Adrenal gland (tissue), 12 donors: ENCODE data around the gene LAMA1. TPM values are rescaled to one million over a fixed set of nuclear protein-coding genes. Genes with fewer than 3 reads are reported as not detected.

Source experiments
- DNase-seq, 7 donors: peaks; one replicate each; pipeline ENCODE4 v3.0.0-alpha.2; 2019 to 2020
- H3K27ac ChIP-seq, 5 donors: fragments of 200-600 bp; sonication (generic) in 4 of 5; 1 replicate in 3 of 5; 2 replicates in 2 of 5; pipeline versions ENCODE4 v1.5.1 to v1.8.0; 2016 to 2020; ENCODE audit warnings: mild to moderate bottlenecking in 1 of 5
- H3K27me3 ChIP-seq: fragments of 200-600 bp; 2 replicates; pipeline ENCODE4 v1.8.0; 2021
- H3K36me3 ChIP-seq, 2 donors: fragments of 200-600 bp; replicated peaks in 1 of 2; 1 replicate in 1 of 2; 2 replicates in 1 of 2; pipeline versions ENCODE4 v1.5.1 to v1.8.0; 2018 to 2022
- H3K4me1 ChIP-seq, 2 donors: fragments of 200-600 bp; replicated peaks in 1 of 2; 1 replicate in 1 of 2; 2 replicates in 1 of 2; pipeline versions ENCODE4 v1.5.1 to v1.8.0; 2018 to 2021
- H3K4me3 ChIP-seq, 4 donors: fragments of 200-600 bp; sonication (generic) in 3 of 4; one replicate each; pipeline ENCODE4 v1.5.1; 2016 to 2018
- H3K9me3 ChIP-seq, 3 donors: fragments of 200-600 bp; sonication (generic) in 1 of 3; replicated peaks in 1 of 3; 1 replicate in 2 of 3; 2 replicates in 1 of 3; pipeline versions ENCODE4 v1.5.1 to v1.8.0; 2016 to 2021
- POLR2A ChIP-seq, 2 donors: fragments of 450-650 bp; IDR thresholded peaks; one replicate each; pipeline ENCODE4 v1.6.1; 2017; ENCODE audit warnings: antibody characterized with exemption in 2 of 2, mild to moderate bottlenecking in 2 of 2, moderate library complexity in 1 of 2
- WGBS, 4 donors: extraction: QIAGEN DNeasy Blood & Tissue Kit in 2 of 4; methylation state at CpG; one replicate each; pipeline versions ENCODE4 v1.1.5 to v1.1.7; 2013 to 2017; 5-methylcytosine and 5-hydroxymethylcytosine counted together
- intact Hi-C, 2 donors: fragments of 100-400 bp; cut with DNase I; formaldehyde crosslinking; loops; one replicate each; pipeline versions ENCODE4 v1.14.1 to v1.15.0; 2022 to 2023
- polyA plus RNA-seq, 3 donors: library from polyadenylated mRNA; stranded (reverse); fragments of 200-250 nt in 2 of 3; fragments of 350-450 nt in 1 of 3; fragmentation: Illumina TruSeq in 1 of 3; extraction: RNeasy Lipid Tissue Mini Kit (QIAGEN cat#74804) in 1 of 3; gene quantifications; one replicate each; pipeline ENCODE4 v1.2.3, GENCODE V29; 2013 to 2014
- total RNA-seq, 9 donors: library from RNA; depleted of rRNA in 4 of 9; stranded (reverse); fragments of >200 nt in 4 of 9; fragments of 120-200 nt in 1 of 9; fragmentation: NEBNext Ultra II Directional in 1 of 9; extraction: Animal tissue kit (Norgen Biotek cat#: 25700) in 1 of 9; gene quantifications; one replicate each; pipeline versions ENCODE4 v1.1.0 to v1.2.4, GENCODE V29; 2013 to 2023
- TF ChIP-seq, protein P1 (sequence below), 6 experiments: fragments of 450-650 bp in 4 of 6; fragments of 200-600 bp in 2 of 6; sonication (generic) in 1 of 6; IDR thresholded peaks; 1 replicate in 5 of 6; 2 replicates in 1 of 6; pipeline versions ENCODE4 v1.5.1 to v1.8.0; 2016 to 2021; ENCODE audit warnings: antibody characterized with exemption in 6 of 6, mild to moderate bottlenecking in 2 of 6, moderate library complexity in 1 of 6
- donor health status: healthy with polysubstance abuse.
- donor health status: Bipolar disorder and iron deficiency.
- donor health status: DM: yes; HTN: yes; CAD: no.
- donor health status: DM: no; HTN: no; CAD: no.
- donor health status: DM: no; HTN: no; CAD: no.
- donor health status: DM: yes; HTN: yes; CAD: no.

LAMA1 gene
- total and polyA plus RNA-seq, 12 donors = 0.07 to 0.55 (median 0.17) TPM

DNA sequence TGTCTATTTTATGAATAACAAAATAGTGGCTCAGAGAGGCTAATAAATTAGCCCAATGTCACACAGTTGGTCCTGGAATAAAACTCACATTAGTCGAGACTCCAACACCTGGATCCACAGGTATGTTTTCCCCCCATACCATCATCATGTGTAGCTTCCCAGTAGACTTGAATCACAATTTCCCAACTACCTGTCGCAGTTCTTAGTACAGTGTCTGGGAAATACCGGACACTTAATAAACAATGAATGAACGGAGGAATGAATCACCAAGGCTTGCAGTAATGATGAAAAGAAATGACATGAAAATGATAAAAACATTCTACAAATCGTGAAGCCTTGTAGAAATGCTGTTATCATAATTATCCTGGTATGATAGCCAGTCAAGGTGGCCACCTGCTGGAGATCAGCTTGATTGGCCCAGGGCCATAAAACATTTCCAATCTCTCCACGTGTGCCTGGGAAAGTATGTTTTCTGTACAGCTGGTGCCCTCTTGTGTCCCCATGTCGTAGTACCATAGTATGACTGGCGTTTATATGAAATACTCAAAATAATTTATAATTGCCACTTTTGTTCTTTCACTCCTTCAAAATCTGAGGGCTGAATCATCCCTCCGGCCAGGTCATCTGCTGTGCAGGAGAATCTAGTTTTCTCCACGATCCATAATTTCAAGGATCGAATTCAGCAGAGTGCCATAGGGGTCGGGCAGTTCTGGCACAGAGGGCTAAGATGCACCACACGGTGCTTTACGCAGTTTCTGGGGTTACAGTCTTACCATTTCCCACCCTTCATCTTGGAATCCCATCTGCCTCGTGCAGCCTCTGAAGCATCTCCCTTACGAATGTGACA is 95.4 kb downstream of the LAMA1 start:
- no peaks in the 10 kb centered on the region for H3K36me3 ChIP-seq
- WGBS, 4 donors = 49 to 55% (median 53%) methylated on average over 16 of the region's 16 CpGs
- H3K9me3 ChIP-seq = no peaks in the 10 kb centered on the region
- peak in 6 of 7 donors; percentile 22 to 68 (median 24) for DNase-seq
- H3K4me1 ChIP-seq = no peaks in the 10 kb centered on the region
- TF ChIP-seq POLR2A (IDR thresholded peaks at IDR 0.05) = no peak
- TF ChIP-seq, protein P1, sequence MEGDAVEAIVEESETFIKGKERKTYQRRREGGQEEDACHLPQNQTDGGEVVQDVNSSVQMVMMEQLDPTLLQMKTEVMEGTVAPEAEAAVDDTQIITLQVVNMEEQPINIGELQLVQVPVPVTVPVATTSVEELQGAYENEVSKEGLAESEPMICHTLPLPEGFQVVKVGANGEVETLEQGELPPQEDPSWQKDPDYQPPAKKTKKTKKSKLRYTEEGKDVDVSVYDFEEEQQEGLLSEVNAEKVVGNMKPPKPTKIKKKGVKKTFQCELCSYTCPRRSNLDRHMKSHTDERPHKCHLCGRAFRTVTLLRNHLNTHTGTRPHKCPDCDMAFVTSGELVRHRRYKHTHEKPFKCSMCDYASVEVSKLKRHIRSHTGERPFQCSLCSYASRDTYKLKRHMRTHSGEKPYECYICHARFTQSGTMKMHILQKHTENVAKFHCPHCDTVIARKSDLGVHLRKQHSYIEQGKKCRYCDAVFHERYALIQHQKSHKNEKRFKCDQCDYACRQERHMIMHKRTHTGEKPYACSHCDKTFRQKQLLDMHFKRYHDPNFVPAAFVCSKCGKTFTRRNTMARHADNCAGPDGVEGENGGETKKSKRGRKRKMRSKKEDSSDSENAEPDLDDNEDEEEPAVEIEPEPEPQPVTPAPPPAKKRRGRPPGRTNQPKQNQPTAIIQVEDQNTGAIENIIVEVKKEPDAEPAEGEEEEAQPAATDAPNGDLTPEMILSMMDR (IDR thresholded peaks at IDR 0.05) = peak in 4 of 6 experiments; percentile 14 to 45 (median 37)
- H3K27me3 ChIP-seq = no peaks in the 10 kb centered on the region
- intact Hi-C loops = no loop called here
- no peak overlapping the region for H3K27ac ChIP-seq
- H3K4me3 ChIP-seq = no peak overlapping the region

DNA sequence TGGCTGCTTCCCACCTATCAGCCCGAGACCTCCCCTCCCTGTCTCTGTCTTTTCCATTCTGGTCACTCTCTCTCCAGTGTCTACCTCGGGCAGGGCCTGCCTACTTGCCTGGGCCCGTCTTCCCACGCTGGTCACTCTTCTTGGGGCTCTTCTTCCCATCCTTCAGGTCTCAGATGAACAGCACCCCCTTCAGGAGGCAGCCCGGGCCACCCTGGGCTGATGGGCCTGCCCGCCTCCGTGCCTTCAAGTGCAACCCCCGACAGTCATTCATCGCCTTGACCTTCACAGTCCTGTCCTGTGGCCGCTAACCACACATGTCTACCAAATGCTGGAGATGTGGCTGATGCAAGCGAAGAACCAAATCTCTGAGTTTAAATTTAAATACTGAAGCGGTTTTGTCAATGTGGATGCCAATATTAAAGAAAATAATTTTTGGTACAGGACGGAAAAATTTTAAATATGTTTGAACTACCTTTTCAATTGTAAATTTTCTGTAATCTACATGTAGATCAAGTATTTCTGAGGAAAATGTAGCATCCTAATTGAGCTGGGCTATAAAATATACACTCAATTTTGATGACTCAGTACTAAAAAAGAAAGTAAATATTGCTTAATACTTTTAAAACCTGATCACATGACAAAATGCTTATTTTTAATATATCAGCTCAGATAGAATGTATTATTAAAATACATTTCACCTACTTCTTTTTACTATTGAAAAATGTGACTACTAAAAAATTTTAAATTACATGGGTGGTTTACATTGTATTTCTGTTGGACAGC is 96.4 kb downstream of the LAMA1 start:
- TF ChIP-seq, protein P1 (IDR thresholded peaks at IDR 0.05) = no peak
- TF ChIP-seq POLR2A (IDR thresholded peaks at IDR 0.05) = no peak
- no peak for DNase-seq
- Histone ChIP-seq H3K27me3 (no peaks in the 10 kb centered on the region), H3K27ac (no peak overlapping the region), H3K36me3 (no peaks in the 10 kb centered on the region), H3K4me1 (no peaks in the 10 kb centered on the region), H3K9me3 (no peaks in the 10 kb centered on the region), H3K4me3 (no peak overlapping the region)
- intact Hi-C loops = no loop called here
- WGBS, 4 donors = 85 to 91% (median 87%) methylated on average over 13 of the region's 13 CpGs

DNA sequence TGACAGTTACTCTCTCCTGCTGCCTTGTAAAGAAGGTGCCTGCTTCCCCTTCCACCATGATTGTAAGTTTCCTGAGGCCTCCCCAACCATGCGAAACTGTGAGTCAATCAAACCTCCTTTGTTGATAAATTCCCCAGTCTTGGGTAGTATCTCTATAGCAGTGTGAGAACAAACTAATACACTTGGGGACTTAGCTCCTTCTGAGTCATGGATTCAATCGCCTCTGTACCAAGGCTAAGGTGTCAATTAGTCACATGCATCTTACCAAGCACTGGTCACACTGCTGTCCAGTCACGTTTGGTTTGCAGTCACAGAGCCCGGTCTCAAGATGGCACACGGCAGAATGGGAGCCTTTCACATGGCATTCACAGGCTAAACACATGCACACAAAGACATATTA is 100.6 kb downstream of the LAMA1 start:
- Histone ChIP-seq H3K4me3 (no peak overlapping the region), H3K36me3 (no peaks in the 10 kb centered on the region), H3K4me1 (no peaks in the 10 kb centered on the region), H3K9me3 (no peaks in the 10 kb centered on the region), H3K27me3 (no peaks in the 10 kb centered on the region), H3K27ac (no peak overlapping the region)
- TF ChIP-seq, protein P1 (IDR thresholded peaks at IDR 0.05) = no peak
- TF ChIP-seq POLR2A (IDR thresholded peaks at IDR 0.05) = no peak
- intact Hi-C loops = no loop called here
- 68 to 83% (median 78%) methylated on average over 4 to 5 of the region's 5 CpGs for WGBS, 4 donors
- DNase-seq = no peak

- no peaks in the 10 kb centered on the region for H3K9me3 ChIP-seq
- 73 to 88% (median 80%) methylated on average over 19 of the region's 19 CpGs for WGBS, 4 donors
- H3K36me3 ChIP-seq = no peaks in the 10 kb centered on the region
- no peak for DNase-seq
- H3K27ac ChIP-seq = no peak overlapping the region
- intact Hi-C loops = no loop called here
- TF ChIP-seq, protein P1 (IDR thresholded peaks at IDR 0.05) = no peak
- no peak for TF ChIP-seq POLR2A (IDR thresholded peaks at IDR 0.05)
- no peak overlapping the region for H3K4me3 ChIP-seq
- H3K27me3 ChIP-seq = no peaks in the 10 kb centered on the region
- H3K4me1 ChIP-seq = no peaks in the 10 kb centered on the region
These were observed 106.5 kb downstream of the LAMA1 start for GRCh38 chr18:7011142-7011541.
